CD14-positive monocyte (primary cell): ENCODE data around the gene ZC3H15. TPM values are rescaled to one million over a fixed set of nuclear protein-coding genes. Genes with fewer than 3 reads are reported as not detected.

Source experiments
- DNase-seq, 3 donors: peaks; one replicate each; pipeline ENCODE4 v3.0.0-alpha.2; 2011 to 2022
- H2AFZ ChIP-seq: 2 replicates; pipeline ENCODE4 v1.6.0; 2012; ENCODE audit warnings: mild to moderate bottlenecking, low read depth, low read length, inconsistent platforms; ENCODE audit not compliant: insufficient read depth, poor library complexity, severe bottlenecking
- H3K27ac ChIP-seq, 2 donors: 1 replicate in 1 of 2; 2 replicates in 1 of 2; pipeline ENCODE4 v1.5.1; 2012 to 2013; ENCODE audit warnings: low read length in 2 of 2, control low read depth in 1 of 2, inconsistent platforms in 1 of 2, low read depth in 1 of 2, mild to moderate bottlenecking in 1 of 2
- H3K27me3 ChIP-seq, 2 donors: one replicate each; pipeline versions ENCODE4 v1.6.0 to v1.6.1; 2011 to 2013; ENCODE audit warnings: low read length in 2 of 2; ENCODE audit not compliant: control insufficient read depth in 2 of 2, insufficient read depth in 2 of 2
- H3K36me3 ChIP-seq, 2 donors: replicated peaks in 1 of 2; 1 replicate in 1 of 2; 2 replicates in 1 of 2; pipeline versions ENCODE4 v1.5.1 to v1.6.1; 2012 to 2013; ENCODE audit warnings: low read length in 2 of 2, control low read depth in 1 of 2, inconsistent platforms in 1 of 2, mild to moderate bottlenecking in 1 of 2; ENCODE audit not compliant: insufficient read depth in 2 of 2, control insufficient read depth in 1 of 2
- H3K4me1 ChIP-seq, 2 donors: 1 replicate in 1 of 2; 2 replicates in 1 of 2; pipeline versions ENCODE4 v1.5.1 to v1.6.1; 2012 to 2013; ENCODE audit warnings: low read length in 2 of 2, control low read depth in 1 of 2, inconsistent platforms in 1 of 2, mild to moderate bottlenecking in 1 of 2, moderate library complexity in 1 of 2; ENCODE audit not compliant: insufficient read depth in 2 of 2, control insufficient read depth in 1 of 2
- H3K4me2 ChIP-seq: replicated peaks from 2 replicates; pipeline ENCODE3; 2012; ENCODE audit warnings: low read length, moderate library complexity, mild to moderate bottlenecking; ENCODE audit not compliant: poor library complexity, severe bottlenecking; ENCODE audit errors: extremely low read depth
- H3K4me3 ChIP-seq, 3 experiments: fragments of 200-600 bp in 1 of 3; sonication (generic) in 1 of 3; replicated peaks in 1 of 3; 1 replicate in 2 of 3; 2 replicates in 1 of 3; pipeline ENCODE4 v1.5.1; 2011 to 2013; ENCODE audit warnings: low read length in 3 of 3, mild to moderate bottlenecking in 3 of 3, control low read depth in 2 of 3, low read depth in 2 of 3, inconsistent platforms in 1 of 3, moderate library complexity in 1 of 3
- H3K79me2 ChIP-seq: 2 replicates; pipeline ENCODE4 v1.6.0; 2012; ENCODE audit warnings: mild to moderate bottlenecking, control low read depth, inconsistent platforms, low read length, moderate library complexity; ENCODE audit not compliant: insufficient read depth
- H3K9ac ChIP-seq: 2 replicates; pipeline ENCODE4 v1.6.0; 2017; ENCODE audit warnings: low read length, mild to moderate bottlenecking; ENCODE audit not compliant: insufficient read depth, poor library complexity, severe bottlenecking
- H3K9me3 ChIP-seq, 2 donors: replicated peaks in 1 of 2; 1 replicate in 1 of 2; 2 replicates in 1 of 2; pipeline versions ENCODE4 v1.5.1 to v1.6.1; 2012 to 2013; ENCODE audit warnings: low read length in 2 of 2, control low read depth in 1 of 2; ENCODE audit not compliant: control insufficient read depth in 1 of 2, insufficient read depth in 1 of 2
- H4K20me1 ChIP-seq: 2 replicates; pipeline ENCODE4 v1.6.0; 2012; ENCODE audit warnings: mild to moderate bottlenecking, low read length, control low read depth, moderate library complexity; ENCODE audit not compliant: insufficient read depth
- H3K27ac Mint-ChIP-seq, 7 donors: one replicate each; pipeline ENCODE4 v1.8.0; 2020; ENCODE audit warnings: mild to moderate bottlenecking in 7 of 7, mixed read lengths in 7 of 7, moderate library complexity in 6 of 7, inconsistent platforms in 2 of 7
- H3K27me3 Mint-ChIP-seq, 3 donors: one replicate each; pipeline ENCODE4 v1.8.0; 2021 to 2022; ENCODE audit warnings: low read depth in 3 of 3, mild to moderate bottlenecking in 3 of 3, mixed read lengths in 3 of 3, moderate library complexity in 3 of 3, inconsistent platforms in 1 of 3
- H3K36me3 Mint-ChIP-seq, 2 donors: one replicate each; pipeline ENCODE4 v1.8.0; 2020; ENCODE audit warnings: mixed read lengths in 2 of 2, inconsistent platforms in 1 of 2, mild to moderate bottlenecking in 1 of 2
- H3K4me1 Mint-ChIP-seq: one replicate; pipeline ENCODE4 v1.8.0; 2020; ENCODE audit warnings: mild to moderate bottlenecking, mixed read lengths
- H3K4me3 Mint-ChIP-seq, 2 donors: one replicate each; pipeline ENCODE4 v1.8.0; 2020; ENCODE audit warnings: mild to moderate bottlenecking in 2 of 2, mixed read lengths in 2 of 2, moderate library complexity in 1 of 2
- H3K9me3 Mint-ChIP-seq, 7 donors: one replicate each; pipeline ENCODE4 v1.8.0; 2020 to 2022; ENCODE audit warnings: mixed read lengths in 7 of 7, mild to moderate bottlenecking in 6 of 7, moderate library complexity in 6 of 7, inconsistent platforms in 2 of 7
- WGBS: methylation state at CpG from one replicate; pipeline ENCODE4 v1.1.5; 2013; ENCODE audit warnings: missing lambda C conversion rate; ENCODE audit not compliant: insufficient coverage; 5-methylcytosine and 5-hydroxymethylcytosine counted together
- intact Hi-C, 2 donors: fragments of 100-400 bp; cut with micrococcal nuclease; formaldehyde crosslinking; loops; one replicate each; pipeline versions ENCODE4 v1.15.0 to v1.15.1; 2023
- polyA plus RNA-seq, 3 donors: library from polyadenylated mRNA; depleted of rRNA in 1 of 3; unstranded in 2 of 3; stranded (reverse) in 1 of 3; fragments of 300-500 nt in 2 of 3; fragments of >200 nt in 1 of 3; fragmentation: Illumina TruSeq in 2 of 3; gene quantifications; 1 replicate in 2 of 3; 2 replicates in 1 of 3; pipeline ENCODE4 v1.2.3, GENCODE V29; 2012 to 2021
- TF ChIP-seq, protein P1 (sequence below): fragments of 200-600 bp; IDR thresholded peaks from one replicate; pipeline ENCODE4 v1.8.0; 2022; ENCODE audit warnings: antibody characterized with exemption, mild to moderate bottlenecking

ZC3H15 gene
- polyA plus RNA-seq, 3 donors = 39.4 to 52.8 (median 40.6) TPM

DNA sequence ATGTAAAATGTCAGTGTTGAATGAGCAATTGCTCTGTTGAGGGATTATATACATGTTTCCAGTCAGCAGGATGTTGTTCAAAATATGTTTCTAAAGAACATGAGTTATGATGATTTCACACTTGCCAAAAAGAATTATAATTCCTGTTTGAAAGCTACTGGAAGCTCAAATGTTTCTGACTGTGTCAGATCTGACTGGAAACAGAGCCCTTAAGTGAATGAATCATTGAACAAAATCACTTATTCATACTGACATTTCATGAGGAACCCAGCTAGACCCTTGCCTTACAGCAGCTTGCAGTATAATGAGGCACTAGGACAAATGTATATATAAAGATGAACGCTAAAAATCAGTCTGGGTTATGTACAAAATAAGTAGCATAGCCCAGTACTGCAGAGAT, 68.4 kb downstream of the ZC3H15 start:
- Histone ChIP-seq H3K79me2 (no peaks in the 10 kb centered on the region), H3K9ac (no peak overlapping the region), H3K27me3 (no peaks in the 10 kb centered on the region), H2AFZ (no peak overlapping the region), H3K4me2 (no peak overlapping the region), H3K4me3 (no peak overlapping the region), H3K36me3 (no peaks in the 10 kb centered on the region), H3K27ac (no peak overlapping the region), H3K4me1 (no peaks in the 10 kb centered on the region), H4K20me1 (no peaks in the 10 kb centered on the region), H3K9me3 (no peaks in the 10 kb centered on the region)
- no peaks in the 10 kb centered on the region for H3K4me1 Mint-ChIP-seq
- no peak for DNase-seq
- H3K4me3 Mint-ChIP-seq = no peak overlapping the region
- no CpG with 5 or more reads among the region's 1 CpG for WGBS
- TF ChIP-seq, protein P1, sequence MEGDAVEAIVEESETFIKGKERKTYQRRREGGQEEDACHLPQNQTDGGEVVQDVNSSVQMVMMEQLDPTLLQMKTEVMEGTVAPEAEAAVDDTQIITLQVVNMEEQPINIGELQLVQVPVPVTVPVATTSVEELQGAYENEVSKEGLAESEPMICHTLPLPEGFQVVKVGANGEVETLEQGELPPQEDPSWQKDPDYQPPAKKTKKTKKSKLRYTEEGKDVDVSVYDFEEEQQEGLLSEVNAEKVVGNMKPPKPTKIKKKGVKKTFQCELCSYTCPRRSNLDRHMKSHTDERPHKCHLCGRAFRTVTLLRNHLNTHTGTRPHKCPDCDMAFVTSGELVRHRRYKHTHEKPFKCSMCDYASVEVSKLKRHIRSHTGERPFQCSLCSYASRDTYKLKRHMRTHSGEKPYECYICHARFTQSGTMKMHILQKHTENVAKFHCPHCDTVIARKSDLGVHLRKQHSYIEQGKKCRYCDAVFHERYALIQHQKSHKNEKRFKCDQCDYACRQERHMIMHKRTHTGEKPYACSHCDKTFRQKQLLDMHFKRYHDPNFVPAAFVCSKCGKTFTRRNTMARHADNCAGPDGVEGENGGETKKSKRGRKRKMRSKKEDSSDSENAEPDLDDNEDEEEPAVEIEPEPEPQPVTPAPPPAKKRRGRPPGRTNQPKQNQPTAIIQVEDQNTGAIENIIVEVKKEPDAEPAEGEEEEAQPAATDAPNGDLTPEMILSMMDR = no peak
- peaks cover 0 to 4% (median 2%) of the 10 kb centered on the region in 7 donors for H3K9me3 Mint-ChIP-seq
- intact Hi-C loops = loop anchor here in 1 of 2 donors (10.0 kb wide), 1 partner anchor 50 kb away; no protein-coding TSS in a partner anchor
- H3K27me3 Mint-ChIP-seq = no peaks in the 10 kb centered on the region
- no peaks in the 10 kb centered on the region for H3K36me3 Mint-ChIP-seq
- no peak overlapping the region for H3K27ac Mint-ChIP-seq

DNA sequence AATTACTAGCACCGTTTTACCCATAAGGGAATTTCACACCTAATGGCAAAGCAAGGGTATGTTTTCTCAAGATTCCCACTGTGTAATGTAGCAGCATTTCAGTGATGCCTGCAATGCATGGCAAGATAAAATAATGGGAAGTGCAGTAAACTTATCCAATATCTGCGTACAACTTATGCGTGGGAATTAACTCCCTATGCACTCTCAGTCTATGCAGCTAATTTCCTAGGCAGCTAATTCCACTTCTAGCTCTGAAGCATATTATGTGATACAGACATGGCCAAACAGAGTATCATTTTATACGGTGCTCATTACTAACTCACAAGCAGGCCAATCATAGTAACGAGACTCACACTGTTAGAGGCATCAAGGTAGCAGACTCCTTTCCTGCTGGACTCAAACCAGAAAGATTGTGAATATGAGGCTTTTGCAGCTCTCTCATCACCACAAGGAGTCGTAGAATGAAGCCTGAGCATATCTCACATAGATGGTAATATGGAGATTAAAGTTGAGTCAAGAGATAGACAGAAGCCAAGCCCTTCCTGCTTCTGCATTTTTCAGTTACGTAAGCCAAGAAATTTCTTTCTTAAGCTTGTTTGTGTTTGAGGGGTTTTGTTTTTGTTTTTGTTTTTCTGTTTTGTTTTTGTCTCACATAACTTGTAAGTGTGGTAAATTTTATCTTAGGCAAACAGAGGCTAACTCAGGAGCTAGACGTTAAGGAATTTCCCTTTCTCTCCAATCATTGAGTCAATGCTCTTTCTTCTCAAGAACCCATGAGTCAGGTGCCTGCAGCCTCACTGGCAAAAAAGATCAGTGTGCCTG, 69.0 kb downstream of the ZC3H15 start:
- no peaks in the 10 kb centered on the region for H3K36me3 ChIP-seq
- H2AFZ ChIP-seq = no peak overlapping the region
- Mint-ChIP-seq H3K27me3 (no peaks in the 10 kb centered on the region), H3K36me3 (no peaks in the 10 kb centered on the region), H3K4me1 (no peaks in the 10 kb centered on the region), H3K4me3 (no peak overlapping the region), H3K9me3 (peaks cover 0 to 3% (median 0%) of the 10 kb centered on the region in 7 donors), H3K27ac (no peak overlapping the region)
- H3K79me2 ChIP-seq = no peaks in the 10 kb centered on the region
- no peaks in the 10 kb centered on the region for H3K4me1 ChIP-seq
- H4K20me1 ChIP-seq = no peaks in the 10 kb centered on the region
- no peak overlapping the region for H3K27ac ChIP-seq
- 100% methylated on average over 2 of the region's 8 CpGs for WGBS
- H3K4me3 ChIP-seq = no peak overlapping the region
- intact Hi-C loops = loop anchor here in 1 of 2 donors (10.0 kb wide), 1 partner anchor 50 kb away; no protein-coding TSS in a partner anchor
- H3K4me2 ChIP-seq = no peak overlapping the region
- H3K27me3 ChIP-seq = no peaks in the 10 kb centered on the region
- peak in 1 of 3 donors; percentile 9 for DNase-seq
- H3K9ac ChIP-seq = no peak overlapping the region
- H3K9me3 ChIP-seq = no peaks in the 10 kb centered on the region
- TF ChIP-seq, protein P1 = no peak
